HG03108 (cell line): ENCODE measurements around the gene SIAH3.

Source experiments
- ATAC-seq: cut with Tn5 transposase; IDR thresholded peaks from one replicate; pipeline ENCODE4 v1.9.1; 2021; ENCODE audit warnings: moderate library complexity; ENCODE audit not compliant: unreplicated experiment

The SIAH3 gene

GRCh38 chr13:45825387-45825650, 26.2 kb downstream of the SIAH3 start:
- ATAC-seq, result no peak

- ATAC-seq, result no peak
These were observed 28.0 kb downstream of the SIAH3 start for GRCh38 chr13:45823583-45823982.

GRCh38 chr13:45821811-45822210, 29.7 kb downstream of the SIAH3 start:
- ATAC-seq, result no peak

- ATAC-seq, result no peak
These were observed 31.3 kb downstream of the SIAH3 start for GRCh38 chr13:45820106-45820838.

GRCh38 chr13:45817833-45818232, 33.7 kb downstream of the SIAH3 start:
- no peak for ATAC-seq

GRCh38 chr13:45816427-45816826, 35.1 kb downstream of the SIAH3 start:
- no peak for ATAC-seq

GRCh38 chr13:45812695-45813372, 38.7 kb downstream of the SIAH3 start:
- no peak for ATAC-seq

GRCh38 chr13:45811891-45812694, 39.5 kb downstream of the SIAH3 start:
- no peak for ATAC-seq

- no peak for ATAC-seq
These were observed 41.7 kb downstream of the SIAH3 start for GRCh38 chr13:45809801-45810394.

GRCh38 chr13:45808925-45809324, 42.6 kb downstream of the SIAH3 start:
- ATAC-seq, result no peak

GRCh38 chr13:45807520-45808099, 43.9 kb downstream of the SIAH3 start:
- no peak for ATAC-seq

- ATAC-seq, result no peak
These were observed 51.1 kb downstream of the SIAH3 start for GRCh38 chr13:45800485-45800884.

- ATAC-seq, result no peak
These were observed 52.1 kb downstream of the SIAH3 start for GRCh38 chr13:45799451-45799850.

GRCh38 chr13:45798851-45799250, 52.7 kb downstream of the SIAH3 start:
- no peak for ATAC-seq

- ATAC-seq, result no peak
These were observed 54.9 kb downstream of the SIAH3 start for GRCh38 chr13:45796426-45797235.

- no peak for ATAC-seq
These were observed 58.7 kb downstream of the SIAH3 start for GRCh38 chr13:45792827-45793303.

- no peak for ATAC-seq
These were observed 63.5 kb downstream of the SIAH3 start for GRCh38 chr13:45788011-45788410.

- ATAC-seq, result no peak
These were observed 64.2 kb downstream of the SIAH3 start for GRCh38 chr13:45787346-45787745.

GRCh38 chr13:45786293-45786920, 65.1 kb downstream of the SIAH3 start:
- no peak for ATAC-seq
